ENCODE data around the gene ESR1. TPM values are rescaled to one million over a fixed set of nuclear protein-coding genes. Genes with fewer than 3 reads are reported as not detected.
A peak's percentile ranks its signal among the peaks of the same experiment; 100 is the strongest.

The ESR1 gene
- polyA plus RNA-seq, 3 donors: 0.12 to 0.24 (median 0.23) TPM

DNA sequence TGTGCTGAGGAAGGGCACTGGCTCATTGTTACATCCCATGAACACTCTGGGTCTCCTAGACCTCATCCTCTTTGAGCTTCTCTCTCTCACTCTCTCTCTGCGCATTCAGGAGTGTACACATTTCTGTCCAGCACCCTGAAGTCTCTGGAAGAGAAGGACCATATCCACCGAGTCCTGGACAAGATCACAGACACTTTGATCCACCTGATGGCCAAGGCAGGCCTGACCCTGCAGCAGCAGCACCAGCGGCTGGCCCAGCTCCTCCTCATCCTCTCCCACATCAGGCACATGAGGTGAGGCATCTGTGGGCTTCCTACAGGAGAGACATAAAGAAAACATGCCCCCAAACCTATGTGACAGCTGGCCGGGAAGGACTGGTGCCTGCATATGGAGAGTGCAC, 286.8 kb downstream of the ESR1 start:
- Mint-ChIP-seq H3K9me3 (peaks cover 0 to 5% (median 1%) of the 10 kb centered on the region in 7 donors), H3K36me3 (no peaks in the 10 kb centered on the region), H3K4me1 (peaks cover 16% of the 10 kb centered on the region), H3K27me3 (ENCODE audit: low read depth in 3 of 3) (peaks cover 0 to 2% (median 0%) of the 10 kb centered on the region in 3 donors), H3K4me3 (peak overlapping the region in 1 of 2 donors; percentile 29), H3K27ac (peak overlapping the region in 5 of 7 donors; percentile 84 to 94 (median 90))
- Histone ChIP-seq H3K4me1 (ENCODE audit: control insufficient read depth in 1 of 2, insufficient read depth in 2 of 2, low read length in 2 of 2) (peaks cover 14 to 23% of the 10 kb centered on the region in 2 donors), H4K20me1 (ENCODE audit: insufficient read depth, low read length) (no peaks in the 10 kb centered on the region), H3K9ac (ENCODE audit: insufficient read depth, low read length, poor library complexity, severe bottlenecking) (no peak overlapping the region), H3K27me3 (ENCODE audit: control insufficient read depth in 2 of 2, insufficient read depth in 2 of 2, low read length in 2 of 2) (no peaks in the 10 kb centered on the region), H3K79me2 (ENCODE audit: insufficient read depth, low read length) (no peaks in the 10 kb centered on the region), H3K36me3 (replicated peaks in 1 of 2; ENCODE audit: control insufficient read depth in 1 of 2, insufficient read depth in 2 of 2, low read length in 2 of 2) (no peaks in the 10 kb centered on the region), H3K4me3 (replicated peaks in 1 of 3; ENCODE audit: low read depth in 2 of 3, low read length in 3 of 3) (no peak overlapping the region), H3K9me3 (replicated peaks in 1 of 2; ENCODE audit: control insufficient read depth in 1 of 2, insufficient read depth in 1 of 2, low read length in 2 of 2) (no peaks in the 10 kb centered on the region), H3K4me2 (replicated peaks; ENCODE audit: extremely low read depth, low read length, poor library complexity, severe bottlenecking) (no peak overlapping the region), H3K27ac (ENCODE audit: low read depth in 1 of 2, low read length in 2 of 2) (peak overlapping the region in 1 of 2 donors; percentile 81), H2AFZ (ENCODE audit: insufficient read depth, low read depth, low read length, poor library complexity, severe bottlenecking) (peak overlapping the region; percentile 1)
- intact Hi-C loops (cut with micrococcal nuclease): no loop called here
- TF ChIP-seq, protein P1, sequence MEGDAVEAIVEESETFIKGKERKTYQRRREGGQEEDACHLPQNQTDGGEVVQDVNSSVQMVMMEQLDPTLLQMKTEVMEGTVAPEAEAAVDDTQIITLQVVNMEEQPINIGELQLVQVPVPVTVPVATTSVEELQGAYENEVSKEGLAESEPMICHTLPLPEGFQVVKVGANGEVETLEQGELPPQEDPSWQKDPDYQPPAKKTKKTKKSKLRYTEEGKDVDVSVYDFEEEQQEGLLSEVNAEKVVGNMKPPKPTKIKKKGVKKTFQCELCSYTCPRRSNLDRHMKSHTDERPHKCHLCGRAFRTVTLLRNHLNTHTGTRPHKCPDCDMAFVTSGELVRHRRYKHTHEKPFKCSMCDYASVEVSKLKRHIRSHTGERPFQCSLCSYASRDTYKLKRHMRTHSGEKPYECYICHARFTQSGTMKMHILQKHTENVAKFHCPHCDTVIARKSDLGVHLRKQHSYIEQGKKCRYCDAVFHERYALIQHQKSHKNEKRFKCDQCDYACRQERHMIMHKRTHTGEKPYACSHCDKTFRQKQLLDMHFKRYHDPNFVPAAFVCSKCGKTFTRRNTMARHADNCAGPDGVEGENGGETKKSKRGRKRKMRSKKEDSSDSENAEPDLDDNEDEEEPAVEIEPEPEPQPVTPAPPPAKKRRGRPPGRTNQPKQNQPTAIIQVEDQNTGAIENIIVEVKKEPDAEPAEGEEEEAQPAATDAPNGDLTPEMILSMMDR (IDR thresholded peaks at IDR 0.05): no peak
- DNase-seq: no peak
- WGBS (ENCODE audit: insufficient coverage): 100% methylated on average over 4 of the region's 4 CpGs

DNA sequence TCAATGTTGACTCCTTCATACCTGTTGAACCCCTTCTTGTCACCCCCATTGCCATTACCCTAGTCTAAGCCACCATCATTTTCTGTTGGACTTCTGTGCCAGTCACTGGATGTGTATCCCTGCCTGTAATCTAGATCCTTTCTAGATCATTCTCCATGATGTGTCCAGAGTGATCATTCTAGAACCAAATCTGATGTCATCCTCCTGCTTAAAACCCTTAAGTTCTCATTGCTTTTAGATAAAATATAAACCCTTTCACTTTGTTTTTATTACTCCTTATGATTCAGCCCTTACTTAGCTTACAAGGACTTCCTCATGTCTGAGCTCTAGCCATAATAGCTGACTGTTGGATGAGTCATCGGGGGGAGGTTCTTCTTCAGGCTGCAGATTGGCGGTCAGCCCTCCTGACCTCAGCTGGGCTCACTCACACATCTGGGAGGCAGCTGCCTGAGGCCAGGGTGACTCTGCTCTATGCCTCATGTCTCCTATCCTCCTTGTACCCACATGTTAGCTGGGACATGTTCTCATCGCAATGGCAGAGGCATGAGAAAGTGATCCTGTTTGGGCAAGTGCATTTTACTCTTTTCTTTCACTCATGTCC, 287.6 kb downstream of the ESR1 start:
- Histone ChIP-seq H2AFZ (ENCODE audit: insufficient read depth, low read depth, low read length, poor library complexity, severe bottlenecking) (no peak overlapping the region), H3K4me1 (ENCODE audit: control insufficient read depth in 1 of 2, insufficient read depth in 2 of 2, low read length in 2 of 2) (peaks cover 22 to 31% of the 10 kb centered on the region in 2 donors), H3K9ac (ENCODE audit: insufficient read depth, low read length, poor library complexity, severe bottlenecking) (no peak overlapping the region), H3K36me3 (replicated peaks in 1 of 2; ENCODE audit: control insufficient read depth in 1 of 2, insufficient read depth in 2 of 2, low read length in 2 of 2) (no peaks in the 10 kb centered on the region), H3K79me2 (ENCODE audit: insufficient read depth, low read length) (no peaks in the 10 kb centered on the region), H3K27me3 (ENCODE audit: control insufficient read depth in 2 of 2, insufficient read depth in 2 of 2, low read length in 2 of 2) (no peaks in the 10 kb centered on the region), H3K4me3 (replicated peaks in 1 of 3; ENCODE audit: low read depth in 2 of 3, low read length in 3 of 3) (no peak overlapping the region), H3K9me3 (replicated peaks in 1 of 2; ENCODE audit: control insufficient read depth in 1 of 2, insufficient read depth in 1 of 2, low read length in 2 of 2) (no peaks in the 10 kb centered on the region), H3K27ac (ENCODE audit: low read depth in 1 of 2, low read length in 2 of 2) (peak overlapping the region in 1 of 2 donors; percentile 81), H4K20me1 (ENCODE audit: insufficient read depth, low read length) (no peaks in the 10 kb centered on the region), H3K4me2 (replicated peaks; ENCODE audit: extremely low read depth, low read length, poor library complexity, severe bottlenecking) (no peak overlapping the region)
- Mint-ChIP-seq H3K4me3 (no peak overlapping the region), H3K36me3 (no peaks in the 10 kb centered on the region), H3K27ac (peak overlapping the region; percentile 81 to 94 (median 90)), H3K27me3 (ENCODE audit: low read depth in 3 of 3) (peaks cover 0 to 2% (median 0%) of the 10 kb centered on the region in 3 donors), H3K9me3 (peaks cover 0 to 5% (median 0%) of the 10 kb centered on the region in 7 donors), H3K4me1 (peaks cover 22% of the 10 kb centered on the region)
- intact Hi-C loops (cut with micrococcal nuclease): no loop called here
- DNase-seq: peak; percentile 93 to 99 (median 95)
- TF ChIP-seq, protein P1 (IDR thresholded peaks at IDR 0.05): no peak
- WGBS (ENCODE audit: insufficient coverage): no CpG with 5 or more reads among the region's 3 CpGs

Data from CD14-positive monocyte (primary cell).